Measurements from ENCODE around the gene ERBB4.

- no peak for TF ChIP-seq CTCF (IDR thresholded peaks at IDR 0.05; ENCODE audit: insufficient read depth, low read depth, low read length)
- no peak for TF ChIP-seq EZH2 (IDR thresholded peaks at IDR 0.05; ENCODE audit: insufficient read depth, low read length)
Measured at GRCh38 chr2:212540341-212540740, 1.7 kb upstream of the ERBB4 start.

Measured in astrocyte (in vitro differentiated cells and primary cell).